ENCODE data around the gene PTRH1.
A peak's percentile ranks its signal among the peaks of the same experiment; 100 is the strongest.

The PTRH1 gene

GRCh38 chr9:127741831-127742434 is 26.5 kb upstream of the PTRH1 start:
- DNase-seq, result no peak

- DNase-seq, result no peak
Observed at GRCh38 chr9:127739614-127740330, 24.3 kb upstream of the PTRH1 start.

GRCh38 chr9:127738666-127739065 is 23.2 kb upstream of the PTRH1 start:
- DNase-seq, result no peak

- no peak for DNase-seq
Observed at GRCh38 chr9:127735530-127736185, 20.2 kb upstream of the PTRH1 start.

- DNase-seq, result peak; percentile 98
Observed at GRCh38 chr9:127734747-127735529, 19.5 kb upstream of the PTRH1 start, which contains the start of gene TOR2A. TOR2A (minus strand) TSS chr9:127735294; CDS start chr9:127735270, 24 bp downstream.

- DNase-seq, result no peak
Observed at GRCh38 chr9:127734247-127734746, 18.8 kb upstream of the PTRH1 start.

- DNase-seq, result no peak
Observed at GRCh38 chr9:127733614-127734013, 18.2 kb upstream of the PTRH1 start.

GRCh38 chr9:127732444-127732843 is 17.0 kb upstream of the PTRH1 start:
- no peak for DNase-seq

GRCh38 chr9:127731938-127732337 is 16.5 kb upstream of the PTRH1 start:
- DNase-seq, result no peak

GRCh38 chr9:127730799-127731410 is 15.4 kb upstream of the PTRH1 start:
- DNase-seq, result no peak

GRCh38 chr9:127730262-127730661 is 14.8 kb upstream of the PTRH1 start:
- no peak for DNase-seq

GRCh38 chr9:127729522-127730256 is 14.2 kb upstream of the PTRH1 start:
- no peak for DNase-seq

- DNase-seq, result no peak
Observed at GRCh38 chr9:127728808-127729207, 13.3 kb upstream of the PTRH1 start.

GRCh38 chr9:127726871-127727270 is 11.4 kb upstream of the PTRH1 start:
- no peak for DNase-seq

- DNase-seq, result no peak
Observed at GRCh38 chr9:127724012-127724411, 8.5 kb upstream of the PTRH1 start.

GRCh38 chr9:127723444-127723843 is 8.0 kb upstream of the PTRH1 start:
- DNase-seq, result no peak

GRCh38 chr9:127723013-127723412 is 7.5 kb upstream of the PTRH1 start:
- no peak for DNase-seq

- no peak for DNase-seq
Observed at GRCh38 chr9:127722055-127722745, 6.7 kb upstream of the PTRH1 start.

- DNase-seq, result no peak
Observed at GRCh38 chr9:127721391-127721821, 5.9 kb upstream of the PTRH1 start.

GRCh38 chr9:127720865-127721227 is 5.4 kb upstream of the PTRH1 start:
- DNase-seq, result no peak
